GM10847 (cell line): ENCODE results near the gene CRIP1.

Experiments
- POLR2A ChIP-seq: IDR thresholded peaks from 2 replicates; pipeline ENCODE4 v1.6.1; 2011; ENCODE audit not compliant: insufficient read length; ENCODE audit errors: extremely low read depth

CRIP1 gene

GRCh38 chr14:105490572-105491365, 4.1 kb downstream of the CRIP1 start, which contains the start of gene TEDC1:
TSS of gene TEDC1 (plus strand) at chr14:105491246. CDS start at chr14:105491376, 130 bp downstream.
- peak; percentile 63 for TF ChIP-seq POLR2A

DNA sequence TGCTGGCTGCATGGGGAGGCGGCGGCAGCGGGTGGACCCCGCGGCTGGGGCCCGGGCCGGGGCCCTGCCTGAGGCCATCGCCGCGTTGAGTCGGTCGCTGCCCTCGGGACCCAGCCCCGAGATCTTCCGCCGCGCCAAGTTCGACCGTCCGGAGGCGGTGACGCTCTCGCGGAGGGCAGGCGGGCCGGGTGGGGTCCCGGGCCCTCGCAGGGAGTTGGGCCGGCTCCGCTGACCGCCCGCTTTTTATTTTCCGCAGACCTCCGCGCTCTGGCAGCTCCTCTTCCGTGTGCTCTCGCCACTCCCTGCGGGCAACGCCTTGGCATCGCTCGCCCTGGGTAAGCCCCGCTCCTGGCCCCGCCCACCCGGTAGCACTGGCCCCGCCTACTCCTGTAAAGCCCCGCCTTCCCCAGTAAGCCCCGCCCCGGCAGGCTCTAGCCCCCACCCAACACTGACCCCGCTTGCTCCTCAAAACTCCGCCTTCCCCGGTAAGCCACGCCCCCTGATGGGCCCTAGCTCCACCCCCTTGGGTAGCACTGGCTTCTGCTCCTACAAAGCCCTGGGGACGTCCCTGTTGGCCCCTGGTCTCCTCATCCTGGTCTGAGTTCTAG, 4.8 kb downstream of the CRIP1 start:
- TF ChIP-seq POLR2A = no peak

- TF ChIP-seq POLR2A = no peak
These were observed 5.6 kb downstream of the CRIP1 start for GRCh38 chr14:105492031-105492970.

DNA sequence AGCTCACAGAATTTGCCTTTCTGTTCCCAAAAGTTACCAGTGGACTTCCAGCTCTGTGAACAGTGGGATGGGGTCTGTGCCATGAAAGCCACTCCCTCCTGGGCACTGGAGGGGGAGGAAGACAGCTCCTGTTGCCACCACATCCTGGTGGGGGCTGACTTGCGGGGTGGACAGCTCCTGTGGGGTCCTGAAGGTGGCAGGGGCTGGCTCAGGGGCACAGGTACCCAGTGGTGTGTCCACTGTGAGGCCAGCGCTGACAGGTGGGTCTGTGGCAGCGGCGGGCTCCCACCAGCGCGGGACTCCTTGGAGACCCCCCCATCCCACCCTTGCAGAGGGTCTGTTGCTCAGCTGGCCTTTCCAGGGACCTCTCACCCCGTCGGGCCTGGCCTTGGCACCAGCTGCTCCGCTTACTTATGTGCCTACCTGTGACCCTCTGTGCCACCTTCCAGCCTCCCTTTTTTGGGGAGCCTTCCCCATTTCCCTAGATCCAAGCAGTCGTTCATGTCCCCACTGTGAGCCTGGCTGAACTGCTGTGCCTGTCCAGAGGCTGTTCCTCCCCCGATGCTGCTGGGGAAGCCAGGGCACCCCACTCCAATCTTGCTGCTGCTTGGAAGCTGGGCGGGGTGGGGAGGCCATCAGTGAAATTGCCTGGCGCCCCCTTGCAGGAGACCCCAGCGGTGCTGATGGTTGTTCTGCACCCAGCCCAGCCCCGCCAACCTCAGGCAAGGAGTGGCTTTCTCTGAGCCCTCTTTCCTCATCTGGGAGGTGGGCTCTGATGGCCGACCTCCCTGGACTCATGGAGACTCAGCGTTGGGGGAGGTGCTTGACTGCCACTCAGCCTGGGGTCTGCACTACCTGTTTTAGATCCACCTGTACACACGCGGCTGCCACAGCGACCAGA, 6.5 kb downstream of the CRIP1 start:
- TF ChIP-seq POLR2A = no peak

DNA sequence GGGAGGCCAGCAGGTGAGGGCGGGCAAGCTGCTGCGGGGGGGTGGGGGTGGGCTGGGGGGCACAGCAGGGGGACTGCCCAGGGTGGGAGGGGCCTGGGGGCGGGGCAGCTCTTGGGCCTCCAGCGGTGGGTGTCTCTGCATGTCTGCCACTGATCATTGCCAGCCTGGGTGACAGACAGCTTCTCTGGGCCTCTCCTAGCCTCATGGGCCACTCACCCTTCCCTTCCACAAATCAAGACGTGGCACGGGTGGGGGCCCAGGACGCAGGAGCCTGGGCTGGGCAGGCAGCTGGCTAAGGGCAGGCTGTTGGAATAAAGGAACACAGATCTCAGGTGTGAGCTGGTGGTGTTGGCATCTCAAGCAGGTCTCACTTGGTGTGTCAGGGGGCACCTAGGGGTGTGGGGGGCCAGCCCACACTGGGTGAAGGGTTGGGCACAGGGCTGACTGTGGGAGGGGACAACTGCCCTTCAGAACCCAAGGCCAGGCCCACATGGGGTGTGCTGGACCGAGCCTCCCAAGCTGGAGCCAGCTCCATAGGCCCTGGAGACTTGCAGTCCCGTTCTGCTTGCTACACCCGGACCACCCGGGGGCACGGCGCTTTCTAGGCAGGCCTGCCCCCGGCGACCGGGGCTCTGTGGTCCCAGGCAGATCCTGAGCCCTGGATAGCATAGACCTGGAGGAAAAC, 7.4 kb downstream of the CRIP1 start:
- no peak for TF ChIP-seq POLR2A

DNA sequence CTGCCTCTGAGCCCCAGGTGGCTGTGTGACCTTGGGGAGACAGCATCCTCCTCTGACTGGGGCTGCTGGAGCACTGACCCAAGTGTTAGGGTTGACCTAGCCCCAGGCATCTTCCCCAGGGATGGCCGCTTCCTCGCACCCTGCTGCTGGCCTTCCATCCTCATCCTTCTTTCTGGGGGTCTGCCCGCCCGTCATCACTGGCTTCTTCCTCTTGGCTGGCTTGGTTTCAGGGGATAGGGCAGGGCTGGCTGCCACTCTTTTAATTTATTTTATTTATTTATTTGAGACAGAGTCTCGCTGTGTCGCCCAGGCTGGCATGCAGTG, 7.9 kb downstream of the CRIP1 start:
- TF ChIP-seq POLR2A = no peak

GRCh38 chr14:105495101-105495989, 8.7 kb downstream of the CRIP1 start:
- no peak for TF ChIP-seq POLR2A

GRCh38 chr14:105495990-105496830, 9.5 kb downstream of the CRIP1 start:
- no peak for TF ChIP-seq POLR2A

DNA sequence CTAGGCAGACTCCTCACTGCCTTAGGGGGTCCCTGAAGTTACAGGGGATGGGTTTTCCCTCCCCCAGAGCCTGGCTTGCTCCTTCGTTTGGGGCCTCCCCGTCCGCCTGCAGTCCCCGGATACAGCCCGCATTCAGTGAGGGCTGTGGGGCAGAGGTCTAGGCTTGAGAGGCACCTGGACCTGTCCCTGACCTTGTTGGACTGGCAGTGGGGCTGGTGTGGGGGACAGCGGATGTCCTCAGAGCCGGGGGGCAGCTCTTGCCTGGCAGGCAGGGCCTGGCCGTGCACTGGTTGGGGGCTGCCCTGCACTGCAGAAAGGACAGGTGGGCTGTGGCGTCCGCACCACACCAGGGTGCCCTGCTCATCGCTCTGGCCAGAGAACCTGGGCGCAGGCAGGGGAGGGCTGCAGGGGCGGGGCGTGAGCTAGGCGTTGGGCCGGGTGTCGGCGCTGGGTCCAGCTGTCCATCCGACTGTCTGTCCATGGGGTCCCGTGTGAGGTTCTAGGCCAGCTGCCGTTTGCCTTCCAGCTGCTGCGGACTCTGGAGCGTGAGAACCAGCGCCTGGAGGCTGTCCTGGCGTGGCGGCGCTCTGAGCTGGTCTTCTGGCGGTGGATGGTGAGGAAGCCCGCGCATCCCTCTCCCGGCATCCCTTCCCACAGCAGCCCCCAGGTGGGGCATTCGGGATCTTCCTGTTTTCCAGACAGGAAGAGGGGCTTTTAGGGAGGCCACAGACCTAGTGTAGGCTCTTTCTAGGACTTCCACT, 10.3 kb downstream of the CRIP1 start:
- TF ChIP-seq POLR2A = no peak

DNA sequence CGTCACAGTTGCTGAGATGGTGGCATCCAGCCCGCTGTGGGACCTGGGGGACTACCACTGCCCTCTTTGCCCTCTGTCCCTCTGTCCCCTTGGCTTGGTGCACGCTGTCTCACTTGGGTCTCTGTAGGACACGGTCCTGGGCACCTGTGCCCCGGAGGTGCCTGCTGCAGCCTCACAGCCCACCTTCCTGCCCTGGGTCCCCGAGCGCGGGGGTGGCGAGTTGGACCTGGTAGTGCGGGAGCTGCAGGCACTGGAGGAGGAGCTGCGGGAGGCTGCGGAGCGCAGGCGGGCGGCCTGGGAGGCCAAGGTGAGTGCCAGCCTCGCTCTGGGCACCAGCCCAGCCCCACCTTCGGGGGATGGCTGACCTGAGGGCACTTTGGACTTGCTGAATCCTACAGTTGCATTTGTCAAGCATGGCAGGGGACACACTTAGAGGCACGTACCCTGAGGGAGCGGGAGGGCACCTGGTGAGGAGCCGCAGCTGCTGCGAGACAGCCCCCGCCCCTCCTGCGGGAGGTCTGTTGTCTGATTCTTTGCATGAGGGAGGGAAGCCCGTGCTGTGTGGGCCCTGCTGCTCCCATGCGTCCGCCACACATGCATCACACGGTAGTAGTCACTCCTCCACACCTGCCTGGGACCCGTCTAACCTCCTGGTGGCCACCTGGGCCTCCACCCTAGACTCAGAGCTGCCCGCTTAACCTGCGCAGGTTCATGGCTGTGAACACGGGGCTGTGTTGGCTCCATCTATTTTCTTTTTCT, 11.2 kb downstream of the CRIP1 start:
- TF ChIP-seq POLR2A = no peak

GRCh38 chr14:105498430-105499255, 12.0 kb downstream of the CRIP1 start:
- no peak for TF ChIP-seq POLR2A
